SH-SY5Y (cell line): ENCODE data around the gene TCF12.

Source experiments
- GATA2 ChIP-seq: IDR thresholded peaks from 2 replicates; pipeline ENCODE4 v1.6.1; 2011; ENCODE audit warnings: mild to moderate bottlenecking, low read depth, low read length
- GATA3 ChIP-seq: IDR thresholded peaks from 2 replicates; pipeline ENCODE4 v1.6.1; 2011; ENCODE audit warnings: low read depth, mild to moderate bottlenecking, low read length, moderate library complexity

DNA sequence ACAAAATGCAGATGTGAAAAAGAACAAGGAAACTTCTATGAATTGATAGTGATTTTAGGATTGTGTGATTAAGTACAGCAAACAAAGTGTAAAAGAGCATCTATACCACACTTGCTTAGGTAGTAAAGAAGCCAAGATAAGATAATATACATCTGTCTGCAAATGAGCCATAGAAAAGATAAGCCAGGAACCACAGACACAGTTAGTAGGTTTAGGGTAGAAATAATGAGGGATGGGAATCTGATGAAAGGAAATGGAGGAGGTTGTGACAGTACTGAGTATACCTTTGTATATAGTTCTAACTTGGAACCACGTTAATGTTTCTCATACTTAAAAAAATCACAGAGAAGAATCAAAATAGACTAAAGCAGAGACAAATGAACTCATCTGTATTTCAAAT, 54.0 kb downstream of the TCF12 start:
- TF ChIP-seq GATA2 = no peak
- no peak for TF ChIP-seq GATA3
